ENCODE measurements around the gene RBM17. TPM values are rescaled to one million over a fixed set of nuclear protein-coding genes. Genes with fewer than 3 reads are reported as not detected.
"Not testable (repeated sequence)": the region's sequence is repeated elsewhere in the genome, so short reads cannot be mapped to it uniquely, and the experiment has no call there.

Gene RBM17, protein sequence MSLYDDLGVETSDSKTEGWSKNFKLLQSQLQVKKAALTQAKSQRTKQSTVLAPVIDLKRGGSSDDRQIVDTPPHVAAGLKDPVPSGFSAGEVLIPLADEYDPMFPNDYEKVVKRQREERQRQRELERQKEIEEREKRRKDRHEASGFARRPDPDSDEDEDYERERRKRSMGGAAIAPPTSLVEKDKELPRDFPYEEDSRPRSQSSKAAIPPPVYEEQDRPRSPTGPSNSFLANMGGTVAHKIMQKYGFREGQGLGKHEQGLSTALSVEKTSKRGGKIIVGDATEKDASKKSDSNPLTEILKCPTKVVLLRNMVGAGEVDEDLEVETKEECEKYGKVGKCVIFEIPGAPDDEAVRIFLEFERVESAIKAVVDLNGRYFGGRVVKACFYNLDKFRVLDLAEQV
- polyA plus RNA-seq (2012; ENCODE audit: insufficient read depth, insufficient read length), result 223 TPM

DNA sequence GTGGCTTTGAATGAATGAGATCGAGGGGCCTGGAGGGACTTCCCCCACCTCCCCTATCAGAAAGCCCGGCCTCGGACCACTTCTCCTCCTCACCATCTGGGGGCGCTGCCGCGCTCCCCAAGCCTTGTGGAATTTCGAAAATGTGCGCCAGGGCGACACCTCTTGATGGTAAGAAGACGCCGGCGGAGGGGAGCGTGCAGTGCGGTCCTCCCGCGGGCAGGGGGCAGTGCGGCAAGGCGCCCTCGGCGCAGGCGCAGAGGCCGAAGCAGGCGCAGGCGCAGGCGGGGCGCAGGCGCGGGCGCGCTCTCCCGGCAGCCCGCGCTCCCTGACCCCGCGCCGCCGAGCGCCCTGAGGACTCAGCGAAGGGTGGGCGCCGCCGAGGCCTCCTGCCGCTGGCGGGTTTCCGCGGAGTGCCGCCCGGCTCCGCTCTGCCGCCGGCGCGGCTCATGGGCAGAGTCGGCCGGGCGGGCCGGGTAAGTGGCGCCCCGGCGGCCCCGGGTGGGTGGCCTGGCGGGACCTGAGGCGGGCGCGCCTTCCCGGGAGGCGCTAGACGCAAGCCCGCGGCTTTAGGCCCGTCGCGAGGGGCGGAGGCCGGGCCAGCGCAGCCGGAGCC is at the start of gene RBM17:
RBM17 (plus strand) TSS at position 314 of the 613 bp plus-strand sequence. CDS start 8,032 bp downstream, outside the sequence.
- peak; percentile 97 for DNase-seq (ENCODE audit: low read depth, low spot score)

DNA sequence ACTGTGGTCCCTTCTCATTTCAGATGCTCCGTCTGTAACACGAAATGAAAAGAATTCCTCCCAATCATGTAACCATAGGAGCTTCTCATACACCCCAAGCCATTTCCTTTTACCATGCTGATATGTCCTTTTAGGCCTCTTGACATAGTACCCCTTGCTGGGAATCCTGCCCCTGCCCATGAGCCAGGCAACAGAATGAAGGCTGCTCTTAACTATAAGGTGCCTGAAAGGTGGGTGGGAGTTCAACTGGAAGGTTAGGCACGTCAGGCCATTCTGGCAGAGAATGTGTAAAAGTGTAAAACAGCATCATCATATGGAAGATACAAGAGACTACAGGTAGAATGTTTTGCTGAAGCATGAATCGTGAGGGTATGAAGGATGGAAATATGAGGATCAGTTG is 49.1 kb upstream of the RBM17 start:
- no peak overlapping the region for H3K4me3 ChIP-seq (ENCODE audit: low read length)
- DNase-seq (ENCODE audit: low read depth, low spot score), result no peak

More for the DNA sequence above, at the start of gene RBM17:
- peak within 1 kb of the TSS; percentile 93 for H3K4me3 ChIP-seq (ENCODE audit: low read length)

DNA sequence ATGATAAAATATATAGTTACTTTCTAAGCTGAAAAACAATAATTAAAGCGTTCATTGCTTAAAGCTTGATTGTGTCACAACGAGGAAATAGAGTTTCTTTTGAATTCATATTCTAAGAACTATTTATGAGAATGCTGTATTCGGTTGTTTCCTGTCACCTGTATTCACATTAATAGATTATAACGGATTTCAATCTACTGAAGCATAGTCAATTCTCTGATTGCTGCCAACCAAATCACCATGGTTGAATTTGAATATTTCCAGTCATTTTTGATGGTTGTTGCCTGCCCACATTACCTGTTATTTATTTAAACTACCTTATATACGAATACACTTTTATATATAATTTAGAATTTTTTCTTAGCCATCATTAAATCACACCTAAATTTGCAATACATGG is 48.6 kb upstream of the RBM17 start:
- no peak overlapping the region for H3K4me3 ChIP-seq (ENCODE audit: low read length)
- DNase-seq (ENCODE audit: low read depth, low spot score), result no peak

DNA sequence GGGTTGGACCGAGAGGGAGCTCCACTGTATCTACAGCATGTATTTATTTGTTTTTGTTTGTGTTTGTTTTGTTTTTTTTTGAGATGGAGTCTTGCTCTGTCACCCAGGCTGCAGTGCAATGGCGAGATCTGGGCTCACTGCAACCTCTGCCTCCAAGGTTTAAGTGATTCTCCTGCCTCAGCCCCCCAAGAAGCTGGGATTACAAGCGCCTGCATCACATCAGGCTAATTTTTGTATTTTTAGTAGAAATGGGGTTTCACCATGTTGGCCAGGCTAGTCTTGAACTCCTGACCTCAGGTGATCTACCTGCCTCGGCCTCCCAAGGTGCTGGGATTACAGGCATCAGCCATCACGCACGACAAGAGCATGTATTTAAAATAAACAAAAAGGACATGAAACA is 45.5 kb upstream of the RBM17 start:
- not testable (repeated sequence) for H3K4me3 ChIP-seq (ENCODE audit: low read length)

DNA sequence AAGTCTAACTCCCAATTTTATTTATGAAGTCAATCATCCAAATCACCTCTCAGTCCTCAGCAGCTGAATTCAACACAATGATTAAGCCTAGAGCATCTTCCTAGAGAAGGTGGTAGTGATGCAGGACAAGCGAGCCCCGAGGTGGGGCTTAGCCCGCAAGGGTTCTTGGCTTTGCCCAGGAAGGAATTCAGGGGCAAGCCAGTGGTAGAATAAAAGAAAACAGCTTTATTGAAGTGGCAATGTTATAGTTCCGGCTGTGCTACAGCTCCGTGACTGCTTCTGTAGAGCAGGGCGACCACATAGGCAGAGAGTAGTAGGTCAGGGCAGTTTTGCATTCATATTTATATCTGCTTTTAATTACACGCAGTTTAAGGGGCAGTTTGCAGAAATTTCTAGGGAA is 44.8 kb upstream of the RBM17 start:
- no peak overlapping the region for H3K4me3 ChIP-seq (ENCODE audit: low read length)
- DNase-seq (ENCODE audit: low read depth, low spot score), result no peak

More for the DNA sequence above, 45.5 kb upstream of the RBM17 start:
- not testable (repeated sequence) for DNase-seq (ENCODE audit: low read depth, low spot score)

DNA sequence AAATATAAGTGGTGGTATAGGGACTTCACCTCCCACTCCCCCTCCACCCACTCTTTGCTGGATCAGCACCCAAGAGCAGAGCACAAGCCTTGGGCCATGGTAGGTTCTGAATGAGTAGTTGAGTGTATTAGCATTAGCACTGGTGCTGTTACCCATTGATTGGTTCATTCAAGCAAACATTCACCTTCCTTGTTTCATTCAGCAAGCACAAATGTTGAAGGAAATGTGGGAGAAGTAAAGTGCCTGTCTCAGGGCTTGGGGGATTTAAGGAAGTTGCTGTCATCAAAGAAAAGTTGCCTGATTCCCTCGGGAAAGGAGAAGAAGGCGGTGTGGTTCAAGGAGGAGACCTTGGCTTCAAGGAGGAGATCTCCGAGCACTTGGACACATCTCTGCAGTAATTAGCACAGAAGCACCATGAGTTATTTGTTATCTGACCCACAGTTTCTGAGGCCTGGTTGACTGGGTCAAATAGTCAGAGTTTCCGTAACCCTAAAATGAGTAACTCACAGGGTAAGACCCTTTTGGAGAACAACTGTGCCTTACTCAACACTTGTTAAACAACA is 44.0 kb upstream of the RBM17 start:
- H3K4me3 ChIP-seq (ENCODE audit: low read length), result no peak overlapping the region
- no peak for DNase-seq (ENCODE audit: low read depth, low spot score)

DNA sequence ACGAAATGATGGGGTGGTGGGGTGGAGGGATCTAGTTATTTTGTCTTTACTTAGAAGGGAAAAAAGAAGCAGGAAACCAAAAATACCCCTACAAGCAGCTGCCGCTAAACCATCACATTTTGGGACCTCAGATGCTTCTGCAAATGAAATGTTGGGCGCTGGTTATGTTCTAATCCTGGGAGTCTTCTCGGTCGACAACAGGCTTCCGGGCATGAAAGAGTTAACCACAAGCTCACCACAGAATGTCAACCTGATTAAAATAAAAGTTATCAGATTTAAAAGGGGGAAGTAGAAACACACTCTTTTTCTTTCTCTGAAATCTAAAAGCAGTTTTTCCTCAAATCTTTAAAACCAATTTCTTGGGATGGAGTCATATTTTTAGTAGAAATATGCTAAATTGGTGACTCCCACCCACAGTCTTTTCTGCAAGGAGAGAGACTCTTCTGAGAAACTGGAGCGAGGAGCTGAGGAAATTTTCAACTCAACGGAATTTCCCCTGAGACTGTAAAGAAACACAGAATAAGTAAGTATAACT is 43.5 kb upstream of the RBM17 start:
- DNase-seq (ENCODE audit: low read depth, low spot score), result peak; percentile 74
- H3K4me3 ChIP-seq (ENCODE audit: low read length), result no peak overlapping the region

DNA sequence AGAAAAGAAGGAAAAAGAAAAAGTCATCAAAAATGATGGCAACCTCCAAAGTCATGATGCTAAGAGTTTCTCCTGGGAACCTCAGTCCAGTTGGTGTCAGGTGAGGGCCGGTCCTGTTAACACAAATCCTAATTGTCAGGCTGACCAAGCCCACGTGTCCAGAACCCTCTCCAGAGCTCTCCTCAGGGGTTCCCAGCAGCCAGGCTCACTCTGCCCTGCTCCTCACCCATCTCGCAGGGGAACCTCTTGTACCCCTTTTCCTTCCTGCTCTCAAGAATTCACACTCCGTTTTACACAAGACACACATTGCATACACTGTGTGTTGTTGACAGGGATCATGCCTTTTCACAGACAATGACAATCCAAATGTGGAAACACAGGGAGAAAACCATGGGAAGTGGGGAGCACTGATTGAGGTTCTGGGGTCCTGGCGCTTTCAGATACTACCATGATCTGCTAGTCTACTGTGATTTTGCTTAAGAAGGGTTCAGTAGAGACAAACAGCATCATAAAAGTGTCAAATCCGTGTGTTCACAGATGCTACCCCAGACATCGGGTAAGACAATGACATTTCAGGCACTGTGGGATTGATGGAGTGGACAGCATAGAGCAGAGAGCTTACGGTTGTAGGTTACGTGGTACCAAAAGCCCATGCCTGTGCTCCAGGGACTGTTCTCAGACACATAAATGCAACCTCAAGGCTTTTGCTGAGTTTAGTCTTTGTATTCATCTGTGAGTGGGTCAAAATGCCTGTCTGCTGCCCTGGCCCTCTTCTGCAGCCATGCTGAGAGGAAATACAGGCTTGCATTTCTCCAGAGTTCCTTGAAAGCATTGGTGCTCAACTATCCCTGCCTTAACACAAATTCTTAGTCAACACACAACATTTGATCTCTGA is 42.7 kb upstream of the RBM17 start:
- DNase-seq (ENCODE audit: low read depth, low spot score), result no peak

DNA sequence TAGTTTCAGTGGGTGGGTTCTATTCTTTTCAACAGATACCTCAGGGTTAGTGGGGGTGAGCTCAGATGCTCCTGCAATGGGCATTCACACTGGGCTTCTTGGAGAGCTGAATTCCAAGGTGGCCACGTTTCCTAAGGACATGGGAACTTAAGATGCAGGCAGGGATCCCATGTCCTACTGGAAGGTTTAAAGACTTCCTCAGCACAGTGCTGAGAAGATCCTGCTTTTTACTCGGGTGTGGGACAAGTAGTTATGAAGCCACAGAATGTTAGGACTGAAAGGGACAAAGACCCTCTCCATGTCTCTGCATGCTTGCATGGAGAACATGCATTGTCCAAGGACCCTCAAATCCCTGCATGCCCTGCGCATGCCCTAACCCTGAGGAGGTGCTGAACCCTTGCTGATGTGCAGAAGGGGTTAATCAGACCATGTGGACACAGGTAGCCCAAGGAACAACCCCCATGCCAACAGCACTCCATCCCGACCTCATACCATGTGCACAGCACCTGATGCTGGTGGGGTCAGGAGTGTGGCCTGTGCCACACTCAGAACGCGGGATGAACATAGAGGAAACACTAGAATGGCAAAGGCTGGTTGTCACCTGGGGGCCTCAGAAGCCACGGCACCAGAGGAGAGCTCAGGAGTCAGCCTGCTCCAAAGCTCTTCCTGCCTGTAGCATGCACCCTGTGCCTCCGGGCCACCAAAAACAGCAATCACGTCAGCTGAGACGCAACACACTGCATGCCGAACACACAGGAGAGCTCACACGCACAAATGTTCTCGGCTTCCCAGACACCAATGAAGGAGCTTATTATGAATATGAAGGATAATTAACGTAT is 41.8 kb upstream of the RBM17 start:
- no peak overlapping the region for H3K4me3 ChIP-seq (ENCODE audit: low read length)
- no peak for DNase-seq (ENCODE audit: low read depth, low spot score)

More for the DNA sequence above, 42.7 kb upstream of the RBM17 start:
- H3K4me3 ChIP-seq (ENCODE audit: low read length), result no peak overlapping the region

DNA sequence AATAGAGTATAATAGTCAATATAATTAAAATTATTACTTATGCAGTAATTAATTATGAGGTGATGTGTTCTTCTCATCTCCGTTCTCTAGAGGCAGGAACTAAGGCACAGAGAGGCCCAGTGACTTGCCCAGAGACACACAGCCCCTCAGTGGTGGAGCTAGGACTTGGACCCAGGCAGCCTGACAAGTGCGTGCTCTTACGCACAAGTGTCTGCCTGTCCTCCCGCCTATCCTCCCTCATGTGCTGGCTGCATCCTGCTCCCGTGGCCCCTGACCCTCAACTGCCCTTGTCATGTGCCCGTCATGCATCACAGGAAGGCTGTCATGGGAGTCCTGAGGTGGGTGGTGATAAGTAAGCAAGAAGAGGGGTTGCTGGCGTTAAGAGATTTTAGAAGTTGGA is 41.0 kb upstream of the RBM17 start:
- no peak overlapping the region for H3K4me3 ChIP-seq (ENCODE audit: low read length)
- no peak for DNase-seq (ENCODE audit: low read depth, low spot score)

DNA sequence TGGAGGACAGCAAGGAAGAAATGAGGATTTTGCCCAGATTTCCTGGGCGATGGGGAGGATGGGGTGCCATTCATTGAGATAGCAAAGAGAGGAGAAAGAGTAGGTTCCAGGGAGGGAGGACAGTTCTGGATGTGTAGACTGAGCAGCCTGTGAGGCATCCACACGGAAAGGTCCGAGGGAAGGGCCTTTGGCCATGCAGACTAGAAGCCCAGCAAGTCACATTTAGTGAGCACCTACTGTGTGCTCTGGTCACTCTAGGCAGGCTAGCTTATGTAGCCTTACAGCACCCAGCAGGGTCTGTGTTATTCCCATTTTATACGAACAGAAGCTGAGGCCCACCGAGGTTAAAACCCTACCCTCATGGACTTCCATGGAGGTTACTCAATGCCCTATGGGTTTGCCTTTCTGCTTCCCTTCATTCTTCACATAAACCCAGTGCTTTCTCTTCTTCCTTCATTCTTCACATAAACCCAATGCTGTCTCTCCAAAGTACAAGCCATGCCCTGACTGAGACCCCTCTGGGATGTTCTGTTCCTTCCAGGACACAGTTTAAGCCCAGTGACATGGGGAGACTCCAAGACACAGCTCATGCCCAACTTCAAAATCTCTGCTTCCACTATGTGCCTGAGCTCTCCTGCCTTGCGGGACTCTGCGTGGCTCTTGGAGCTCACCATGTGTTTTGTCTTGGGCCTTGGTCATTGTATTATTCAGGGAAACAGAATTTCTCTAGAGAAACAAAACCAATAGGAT is 40.4 kb upstream of the RBM17 start:
- no peak for DNase-seq (ENCODE audit: low read depth, low spot score)
- no peak overlapping the region for H3K4me3 ChIP-seq (ENCODE audit: low read length)

DNA sequence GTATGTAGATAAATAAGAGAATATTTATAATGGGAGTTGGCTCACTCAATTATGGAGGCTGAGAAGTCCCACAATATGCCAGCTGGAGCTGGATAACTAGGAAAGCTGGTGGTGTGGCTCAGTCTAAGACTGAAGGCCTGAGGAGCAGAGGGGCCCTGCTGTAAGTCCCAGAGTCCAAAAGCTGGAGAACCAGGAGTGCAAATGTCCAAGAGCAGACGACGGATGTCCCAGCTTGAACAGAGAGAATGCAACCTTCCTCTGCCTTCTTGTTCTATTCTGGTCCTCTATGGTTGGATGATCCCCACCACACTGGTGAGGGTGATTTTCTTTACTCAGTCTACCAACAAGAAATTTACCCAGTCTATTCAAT is 39.8 kb upstream of the RBM17 start:
- H3K4me3 ChIP-seq (ENCODE audit: low read length), result no peak overlapping the region
- no peak for DNase-seq (ENCODE audit: low read depth, low spot score)

DNA sequence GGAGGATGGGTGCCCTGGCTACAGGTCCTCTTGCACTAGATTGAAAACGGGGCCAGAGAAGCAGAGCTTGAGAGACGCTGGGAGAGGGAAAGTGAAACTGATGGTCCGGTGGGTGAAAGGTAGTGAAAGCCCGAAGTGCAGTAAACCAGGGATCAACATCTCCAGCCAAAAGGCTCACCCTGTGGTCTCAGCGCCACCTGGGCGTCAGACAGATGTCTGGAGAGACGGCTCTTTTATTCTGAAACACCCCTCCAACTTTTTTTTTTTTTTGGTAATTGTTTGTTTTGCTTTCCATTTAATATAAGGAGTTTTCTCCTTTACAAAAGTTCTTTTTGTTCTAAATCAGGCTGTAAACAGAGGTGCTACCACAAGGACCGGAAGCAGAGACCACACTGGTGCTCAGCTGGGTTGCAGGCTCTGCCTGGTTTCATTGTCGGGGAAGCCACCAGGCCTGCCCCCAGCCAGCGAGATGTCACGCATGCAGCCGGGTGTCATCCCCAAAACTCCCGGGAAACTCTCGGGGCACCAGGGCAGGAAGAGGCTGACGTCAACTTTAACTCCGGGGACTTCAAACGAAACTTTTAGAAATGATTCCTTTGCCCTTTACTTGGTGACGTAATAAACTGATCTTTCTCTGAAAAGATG is 37.9 kb upstream of the RBM17 start:
- peak overlapping the region; percentile 43 for H3K4me3 ChIP-seq (ENCODE audit: low read length)
- DNase-seq (ENCODE audit: low read depth, low spot score), result peak; percentile 80

DNA sequence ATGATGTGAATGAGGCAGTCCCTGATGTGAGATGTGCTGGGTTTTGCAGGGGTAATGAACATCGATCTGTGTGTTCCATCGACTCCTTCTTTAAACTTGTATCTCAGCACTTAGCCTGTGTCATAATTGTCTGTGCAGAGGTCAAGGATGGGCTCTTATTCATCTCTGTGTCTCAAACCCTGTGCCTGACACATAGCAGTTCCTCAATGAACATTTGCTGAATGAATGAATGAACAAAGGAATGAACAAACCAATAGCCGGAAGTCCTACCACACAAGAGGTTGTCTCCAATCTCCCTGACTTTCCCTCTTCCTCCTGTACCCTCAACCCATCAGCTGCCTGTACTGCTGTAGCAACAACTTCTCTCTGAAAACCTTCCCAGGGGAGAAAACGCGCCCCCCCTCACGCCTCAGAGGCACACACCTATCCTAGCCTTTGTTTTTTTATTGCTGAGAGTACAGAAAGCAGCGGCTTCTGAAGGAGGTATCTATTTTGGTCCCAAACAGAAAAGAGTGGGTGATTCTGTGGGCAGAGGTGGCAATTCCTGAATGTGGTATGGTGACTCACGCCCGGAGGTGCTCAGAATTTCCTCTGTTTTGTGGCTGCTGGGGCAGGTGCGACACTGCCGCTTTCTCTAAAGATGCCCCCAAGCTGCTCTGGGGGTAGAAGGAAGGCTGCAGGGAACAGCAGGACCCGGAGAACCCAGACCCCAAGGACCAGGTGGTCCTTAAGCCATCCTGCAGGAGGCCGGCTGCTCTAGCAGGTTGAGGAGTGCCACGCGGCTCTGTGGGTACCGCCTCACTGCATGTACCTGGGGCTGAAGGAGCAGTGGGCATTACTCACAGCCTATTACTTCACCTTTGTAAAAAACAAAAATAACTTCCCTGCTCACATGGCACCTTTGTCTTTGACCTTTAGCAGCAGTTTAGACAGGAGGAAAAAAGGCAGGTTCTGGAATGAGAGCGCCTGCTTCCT is 36.3 kb upstream of the RBM17 start:
- DNase-seq (ENCODE audit: low read depth, low spot score), result peak; percentile 44
- H3K4me3 ChIP-seq (ENCODE audit: low read length), result no peak overlapping the region

DNA sequence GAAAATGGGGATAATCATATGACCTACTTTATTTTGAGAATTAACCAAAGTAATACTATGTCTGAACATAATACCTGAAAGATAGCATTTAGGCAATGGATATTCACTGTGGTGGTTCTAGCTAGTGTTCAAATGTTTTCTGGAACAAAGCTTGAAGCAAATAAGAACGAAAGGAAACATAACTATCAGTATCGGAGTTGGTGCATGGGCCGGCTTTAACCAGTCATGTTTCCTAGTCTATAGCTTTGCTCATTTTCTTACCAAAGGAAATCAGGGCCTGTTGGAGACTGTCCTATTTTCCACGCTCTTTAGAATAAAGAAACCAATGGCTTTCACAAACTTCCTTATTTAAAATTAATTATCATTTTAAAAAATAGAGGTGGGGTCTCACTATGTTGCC is 35.5 kb upstream of the RBM17 start:
- no peak for DNase-seq (ENCODE audit: low read depth, low spot score)

More for the DNA sequence above, 35.5 kb upstream of the RBM17 start:
- no peak overlapping the region for H3K4me3 ChIP-seq (ENCODE audit: low read length)
